GM18520 (cell line): ENCODE data around the gene HECTD3.

ENCODE experiments used
- ATAC-seq: cut with Tn5 transposase; IDR thresholded peaks from one replicate; pipeline ENCODE4 v1.9.1; 2021; ENCODE audit not compliant: unreplicated experiment

Gene HECTD3

DNA sequence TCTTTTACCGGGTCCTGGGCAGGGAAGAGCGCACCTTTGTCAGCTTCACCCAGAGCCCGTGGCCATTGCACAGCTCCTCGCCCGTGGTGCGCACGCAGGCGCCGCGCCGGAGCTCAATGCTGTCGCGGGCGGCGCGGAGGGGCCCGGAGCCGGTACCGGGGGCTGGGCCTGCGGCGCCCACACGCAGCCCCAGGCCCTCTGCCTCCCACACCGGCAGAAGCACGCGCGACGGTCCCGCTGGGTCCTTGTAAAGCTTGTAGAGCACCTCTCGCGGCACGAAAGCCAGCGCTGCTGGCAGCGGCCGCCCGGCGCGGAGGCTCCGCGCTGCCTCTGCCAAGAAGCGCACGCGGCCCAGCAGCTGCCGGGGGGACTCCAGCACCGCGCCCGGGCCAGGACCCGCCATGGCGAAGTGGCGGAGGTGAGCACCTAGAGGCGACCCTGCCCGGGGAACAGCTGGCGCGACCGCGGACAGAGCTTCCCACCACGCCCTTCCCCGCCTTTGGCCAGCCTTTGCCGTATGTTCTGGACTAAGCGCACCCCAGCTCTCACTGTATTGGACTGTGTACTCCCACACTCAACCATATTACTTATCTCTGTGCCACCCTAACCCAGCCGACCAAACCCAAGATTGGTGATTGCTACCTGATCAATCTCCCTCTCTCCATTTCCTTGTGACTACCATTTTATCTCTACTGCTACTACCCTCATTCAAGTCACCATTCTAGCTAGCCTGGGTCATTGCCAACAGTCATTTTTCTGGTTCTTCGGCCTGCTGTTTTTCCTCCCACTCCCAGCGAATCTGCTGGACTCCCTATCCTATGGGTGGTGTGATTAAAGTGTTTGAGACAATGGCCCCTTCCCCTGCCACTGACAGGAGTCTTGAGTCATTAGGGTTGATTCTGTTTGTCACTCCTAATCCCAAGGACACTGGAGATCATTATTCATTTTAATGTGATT, at the start of gene HECTD3:
TSS of gene HECTD3 (minus strand) at position 470 of the 957 bp plus-strand sequence. CDS start at position 403, 67 bp downstream.
- ATAC-seq = peak; percentile 40

DNA sequence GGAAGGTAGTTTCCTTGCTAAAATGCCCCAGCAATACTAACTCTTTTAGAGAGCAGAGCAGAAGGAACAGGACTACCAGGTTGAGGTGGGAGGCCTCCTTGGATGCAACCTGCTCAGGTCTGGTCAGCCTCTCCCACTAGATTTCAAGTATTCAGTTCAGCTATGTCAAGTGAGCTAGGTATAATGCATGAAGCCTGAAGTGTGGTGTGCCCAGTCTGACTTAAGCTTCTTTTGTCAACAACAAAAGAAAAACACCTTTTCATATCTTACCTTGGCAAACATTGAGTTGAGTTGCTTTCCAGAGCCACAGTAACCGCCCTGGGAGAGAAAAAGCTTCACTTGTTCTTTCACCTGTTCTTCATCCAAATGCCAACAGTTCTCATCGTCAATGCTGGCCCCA, 48.7 kb upstream of the HECTD3 start:
- no peak for ATAC-seq

DNA sequence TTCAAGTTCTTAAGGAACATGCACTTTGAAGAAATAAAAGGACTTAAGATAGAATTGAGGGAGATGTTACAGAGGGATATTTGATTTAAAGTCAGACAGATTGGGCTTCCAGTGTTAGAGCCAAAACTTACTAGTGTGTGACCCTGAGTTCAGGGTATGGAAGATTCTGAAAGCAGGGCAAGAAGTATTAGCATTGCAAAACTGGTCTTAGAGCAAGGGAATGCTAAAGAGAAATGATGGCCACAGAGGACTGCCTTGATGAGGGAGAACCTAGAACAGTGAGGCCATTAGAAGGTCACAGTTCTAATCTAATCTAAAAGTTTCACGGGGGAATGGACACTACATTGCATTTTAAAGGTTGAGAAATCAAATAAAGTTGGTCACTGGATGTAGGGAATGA, 46.4 kb upstream of the HECTD3 start:
- no peak for ATAC-seq

DNA sequence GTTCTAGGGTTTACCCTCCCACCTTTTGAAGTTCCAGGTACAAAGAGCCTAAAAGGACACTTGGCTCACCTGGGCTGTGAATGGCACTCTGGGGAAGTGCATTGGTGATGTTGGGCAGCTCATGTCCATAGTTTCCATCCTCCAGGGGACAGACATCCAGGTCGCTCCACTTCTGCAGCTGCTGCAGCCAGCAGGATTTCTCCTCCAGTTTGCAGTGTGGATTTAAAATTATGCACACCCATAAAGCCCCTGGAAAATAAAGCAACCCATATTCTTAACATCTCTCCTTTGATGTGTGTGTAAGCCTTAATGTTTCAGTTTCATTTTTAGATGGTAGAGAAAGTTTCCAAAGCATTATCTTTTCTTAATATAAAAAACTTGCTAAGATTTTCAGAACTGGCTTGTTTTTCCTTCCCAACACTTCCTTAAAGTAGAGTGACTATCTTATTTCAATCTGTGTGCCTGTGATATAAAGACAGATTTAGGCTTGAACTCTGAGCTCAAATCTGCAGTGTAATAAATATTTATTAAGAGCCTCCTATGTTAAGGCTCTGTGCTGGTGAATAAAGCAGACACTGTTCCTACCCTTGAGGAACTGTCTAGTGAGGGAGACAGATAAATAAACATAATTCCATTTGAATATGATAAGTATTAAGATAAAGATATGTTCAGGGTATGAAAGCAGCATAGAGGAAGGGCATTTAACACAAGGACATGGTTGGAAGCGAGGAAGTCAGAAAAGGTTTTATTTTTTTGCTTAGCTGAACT, 40.1 kb upstream of the HECTD3 start:
- ATAC-seq = no peak

DNA sequence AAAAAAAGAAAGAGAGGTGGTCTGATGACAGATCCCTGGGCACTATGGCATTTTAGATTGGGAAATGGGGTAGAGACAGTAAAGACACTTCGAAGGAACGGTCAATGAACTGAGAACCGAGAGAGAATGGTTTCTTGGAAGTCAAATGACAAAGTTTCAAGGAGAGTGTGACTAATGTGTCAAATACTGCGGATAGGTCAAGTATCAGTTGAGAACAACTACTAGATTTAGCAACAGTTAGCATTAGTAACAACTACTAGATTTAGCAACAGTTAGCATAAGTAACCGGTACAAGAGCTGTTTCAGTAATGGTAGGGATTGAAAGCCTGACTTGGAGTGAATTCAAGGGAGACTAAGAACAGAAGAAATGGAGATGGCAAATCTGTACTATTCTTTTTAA, 35.9 kb upstream of the HECTD3 start:
- ATAC-seq = no peak

DNA sequence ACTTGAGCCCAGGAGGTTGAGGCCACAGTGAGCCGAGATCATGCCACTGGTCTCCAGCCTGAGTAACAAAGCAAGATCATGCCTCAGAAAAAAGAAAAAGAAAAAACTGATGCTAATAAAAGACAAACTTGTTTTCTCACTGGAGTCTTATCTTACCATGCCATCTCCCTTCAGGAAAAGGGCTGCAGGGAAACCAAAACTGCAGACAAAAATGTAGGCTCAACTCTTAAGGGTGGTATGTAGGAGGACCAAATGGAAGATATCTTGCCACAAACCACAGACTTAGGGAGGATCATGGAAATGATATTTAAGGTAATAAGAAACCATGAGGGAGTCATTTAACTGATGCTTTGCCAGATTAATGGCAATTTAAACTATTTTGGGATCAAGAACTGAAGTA, 33.8 kb upstream of the HECTD3 start:
- ATAC-seq = no peak

DNA sequence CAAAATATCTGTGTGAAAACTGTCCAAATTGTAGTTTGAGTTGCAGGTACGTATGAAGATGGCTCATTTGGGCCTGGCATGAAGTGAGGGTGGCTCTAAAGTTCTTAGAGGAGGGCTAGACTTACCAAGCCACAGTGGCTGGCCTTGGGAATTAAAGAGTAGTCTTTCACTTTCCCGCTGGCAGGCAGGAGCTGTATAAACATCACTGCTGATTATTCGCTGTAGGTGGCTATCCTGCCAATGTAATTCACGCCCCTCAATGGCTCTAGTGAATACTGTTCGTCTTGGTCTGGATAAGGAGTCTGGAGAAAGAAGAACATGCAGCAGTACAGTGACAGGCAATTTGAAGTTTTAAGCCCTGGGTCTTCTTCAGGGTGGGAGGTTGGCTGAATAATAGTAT, 32.0 kb upstream of the HECTD3 start:
- ATAC-seq = no peak

DNA sequence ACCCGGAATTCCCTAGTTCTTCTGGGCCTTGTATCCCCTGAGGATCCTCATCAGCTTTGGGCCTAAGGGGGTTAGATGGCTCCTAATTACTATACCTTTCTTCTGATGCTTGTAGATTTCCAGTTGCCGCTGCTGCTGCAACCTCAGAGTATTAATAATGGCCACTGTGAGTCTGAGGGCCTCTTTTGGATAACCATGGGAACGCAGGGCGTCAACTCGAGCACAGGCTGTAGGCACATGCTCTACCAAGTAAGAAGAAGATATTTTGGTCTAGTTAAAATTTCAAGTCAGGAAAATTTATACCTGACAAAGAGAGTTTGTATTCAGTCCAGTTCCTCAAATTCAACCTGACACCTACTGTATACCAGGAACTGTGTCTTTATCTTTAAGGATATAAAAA, 29.2 kb upstream of the HECTD3 start:
- ATAC-seq = no peak

DNA sequence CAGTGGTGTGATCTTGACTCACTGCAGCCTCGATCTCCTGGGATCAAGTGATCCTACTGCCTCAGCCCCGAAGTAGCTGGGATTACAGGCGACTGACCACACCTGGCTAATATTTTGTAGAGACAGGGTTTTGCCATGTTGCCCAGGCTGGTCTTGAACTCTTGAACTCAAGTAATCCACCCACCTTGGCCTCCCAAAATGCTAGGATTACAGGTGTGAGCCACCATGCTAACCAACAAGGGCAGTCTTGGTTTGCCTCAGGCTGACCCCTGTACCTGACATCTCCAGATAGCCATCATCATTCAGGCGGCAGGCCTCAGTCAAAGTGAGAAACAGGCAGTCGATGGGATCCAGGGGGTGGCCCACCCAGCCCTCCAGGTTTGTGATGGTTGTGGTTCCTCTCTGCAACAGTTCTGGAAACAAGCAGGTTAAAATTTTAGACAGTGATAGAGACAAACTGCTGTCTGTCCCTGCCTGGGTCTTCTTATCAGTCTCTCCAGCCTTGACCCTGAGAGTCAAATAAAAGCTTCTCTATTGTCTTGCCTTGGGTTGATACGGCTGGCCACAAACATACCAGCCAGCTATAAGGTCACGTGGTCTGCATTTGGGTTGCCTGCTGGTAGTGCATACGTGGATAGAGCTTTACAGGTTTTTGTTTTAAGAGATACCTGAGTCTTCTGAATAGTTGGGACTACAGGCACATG, 27.7 kb upstream of the HECTD3 start:
- no peak for ATAC-seq

DNA sequence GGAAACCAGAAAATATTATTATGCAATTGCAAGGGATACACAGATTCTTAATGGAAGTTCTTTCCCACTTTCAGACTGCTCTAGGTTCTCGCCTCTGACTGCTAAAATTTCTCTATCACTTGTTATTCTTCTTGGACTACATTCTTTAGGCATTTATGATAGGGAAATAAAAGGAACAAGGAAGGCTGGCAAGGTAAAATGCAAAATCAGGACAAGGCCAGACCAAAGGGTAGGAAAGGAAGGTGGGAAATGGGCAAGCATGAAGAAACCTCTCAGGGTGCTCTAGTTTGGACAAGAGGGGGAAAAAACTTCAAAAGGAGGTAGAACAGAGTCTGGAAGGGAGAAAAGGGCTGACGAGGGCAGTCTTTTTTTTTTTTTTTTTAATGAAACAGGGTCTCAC, 27.1 kb upstream of the HECTD3 start:
- ATAC-seq = no peak

DNA sequence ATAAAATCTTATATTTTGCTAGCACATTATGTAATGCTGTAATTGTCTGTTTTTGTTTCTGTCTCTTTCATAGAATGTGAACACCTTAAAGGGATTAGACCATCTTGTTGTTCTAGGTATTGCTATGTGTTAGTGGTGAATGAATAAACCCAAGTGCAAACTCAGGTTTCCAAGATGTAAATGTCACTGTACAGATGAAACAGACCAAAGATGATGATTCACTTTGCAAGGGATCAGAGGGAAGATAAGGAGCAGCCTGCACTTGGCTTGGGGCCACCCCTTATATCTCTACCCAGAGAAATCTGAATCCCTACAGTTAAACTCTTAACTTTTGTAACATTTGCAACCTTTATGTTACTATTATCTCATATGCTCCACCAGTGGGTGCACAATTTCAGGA, 26.3 kb upstream of the HECTD3 start:
- ATAC-seq = no peak

DNA sequence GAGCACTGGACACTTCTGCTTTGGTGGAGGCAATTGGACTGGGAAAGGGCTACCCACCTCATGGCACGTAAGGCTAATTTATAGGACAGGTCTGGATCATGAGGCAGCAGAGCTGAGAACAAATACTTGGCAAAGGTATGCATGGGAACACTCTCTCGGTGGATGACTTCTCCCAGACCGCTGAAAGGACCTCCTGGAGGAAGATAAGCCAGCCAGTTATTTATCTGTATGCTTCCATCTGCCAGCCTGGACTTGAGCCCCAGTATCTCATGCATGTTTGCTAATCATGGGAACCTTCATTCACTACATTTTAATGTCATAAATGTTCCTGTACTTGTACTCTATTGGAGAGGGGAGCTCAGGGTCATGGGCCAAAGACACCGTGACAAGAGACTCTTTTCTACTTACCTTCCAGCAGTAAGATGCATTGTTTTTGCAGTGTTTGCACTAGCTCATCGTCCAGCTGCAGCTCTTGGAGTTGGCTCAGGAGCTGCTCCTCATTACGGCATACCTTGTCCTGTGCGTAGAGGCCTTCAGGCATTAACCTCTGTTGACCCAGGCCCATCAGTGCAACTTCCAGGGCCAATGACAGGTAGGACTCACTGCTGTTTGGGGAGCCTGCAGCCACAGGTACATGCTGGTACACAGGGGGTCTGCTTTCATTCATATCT, 24.6 kb upstream of the HECTD3 start:
- ATAC-seq = no peak

DNA sequence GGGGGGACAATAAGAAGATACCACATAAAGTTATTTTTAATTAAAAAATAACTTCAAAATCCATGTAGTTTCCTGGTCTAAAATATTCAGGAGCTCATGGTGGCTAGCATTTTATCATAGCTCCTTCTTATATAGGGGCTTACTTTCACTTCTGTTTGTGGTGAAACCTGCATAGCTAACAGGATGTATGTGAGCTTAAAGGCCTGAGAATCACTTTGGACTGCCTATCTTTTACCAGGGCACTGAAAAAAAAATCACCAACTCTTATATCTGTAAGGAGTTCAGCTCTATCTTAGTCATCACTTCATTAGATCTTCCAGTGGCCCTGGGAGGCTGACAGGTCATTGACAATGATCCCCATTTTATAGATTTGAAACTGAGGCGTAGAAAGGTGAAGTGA, 22.2 kb upstream of the HECTD3 start:
- ATAC-seq = no peak

DNA sequence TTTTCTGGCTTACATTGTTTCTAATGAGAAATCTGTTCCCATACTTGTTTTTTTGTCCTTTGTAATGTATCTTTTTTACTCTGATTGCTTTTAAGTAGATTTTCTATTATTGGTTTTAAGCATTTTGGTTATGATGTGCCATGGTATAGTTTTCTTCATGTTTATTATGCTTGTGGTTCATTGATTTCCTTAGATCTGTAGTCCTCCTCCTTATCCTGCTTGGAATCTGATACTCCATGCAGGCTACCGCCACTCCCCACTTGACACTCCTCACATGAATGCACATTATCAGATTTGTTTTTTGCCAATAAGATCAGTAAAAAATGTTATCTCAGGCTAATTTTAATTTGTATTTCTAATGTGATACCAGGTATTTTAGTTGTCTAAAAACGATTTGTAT, 21.7 kb upstream of the HECTD3 start:
- no peak for ATAC-seq

DNA sequence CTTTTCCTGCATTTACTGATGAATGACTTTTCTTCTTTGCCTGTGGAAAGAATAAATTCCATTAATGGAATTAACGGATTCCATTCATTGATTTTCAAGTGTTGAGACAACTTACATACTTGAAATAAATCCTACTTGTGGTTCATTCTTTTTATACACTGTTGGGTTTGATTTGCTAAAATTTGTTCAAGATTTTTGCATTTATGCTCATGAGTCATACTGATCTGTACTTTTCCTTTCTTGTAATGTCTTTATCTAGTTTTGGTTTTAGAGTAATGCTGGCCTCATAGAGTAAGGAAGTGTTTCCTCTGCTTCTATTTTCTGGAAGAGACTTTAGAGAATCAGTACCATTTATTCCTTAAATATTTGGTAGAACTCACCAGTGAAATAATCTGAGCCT, 15.3 kb upstream of the HECTD3 start:
- no peak for ATAC-seq

DNA sequence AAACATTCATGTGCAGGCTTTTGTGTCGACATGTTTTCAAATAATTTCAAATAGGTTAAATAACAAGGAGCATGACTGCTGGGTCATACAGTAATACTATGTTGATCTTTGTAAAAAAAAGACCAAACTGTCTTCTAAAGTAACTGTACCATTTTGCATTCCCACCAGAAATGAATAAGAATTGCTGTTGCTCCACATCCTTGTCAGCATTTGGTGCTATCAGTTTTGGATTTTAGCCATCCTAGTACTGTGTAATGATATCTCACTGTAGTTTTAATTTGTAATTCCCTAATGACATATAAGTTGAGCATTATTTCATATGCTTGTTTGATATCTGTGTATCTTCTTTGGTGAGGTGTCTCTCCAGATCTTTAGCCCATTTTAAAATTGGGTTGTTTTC, 12.5 kb upstream of the HECTD3 start:
- no peak for ATAC-seq

DNA sequence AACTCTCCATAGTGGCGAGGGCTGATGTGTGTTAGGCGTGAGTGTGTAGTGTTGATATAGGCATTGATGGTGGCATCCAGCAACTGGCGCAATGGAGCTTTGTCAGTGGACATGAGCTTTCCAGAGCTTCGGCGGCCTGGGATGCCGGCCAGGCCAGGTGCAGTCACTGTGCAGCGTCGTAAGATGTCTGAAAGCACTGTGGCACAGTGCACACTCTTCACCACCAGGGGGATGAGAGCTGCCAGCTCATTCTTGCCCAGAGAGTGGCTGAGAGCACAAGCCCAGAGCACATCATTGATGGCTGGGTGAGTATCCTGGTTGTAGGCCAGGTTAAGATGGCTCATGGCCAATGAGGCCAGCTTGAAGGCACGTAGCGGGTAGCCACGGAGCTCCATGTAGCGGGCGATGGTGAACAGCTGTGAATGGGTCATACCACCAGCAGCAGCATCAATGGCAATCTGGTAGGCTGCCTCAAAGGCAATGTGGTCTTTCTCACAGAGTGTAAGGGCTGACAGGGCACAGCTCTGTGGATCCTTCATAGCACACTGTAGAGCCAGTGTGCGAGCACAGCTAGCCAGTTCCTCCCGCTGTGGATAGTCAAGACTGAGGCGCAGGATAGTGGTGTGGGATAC, 7.6 kb upstream of the HECTD3 start:
- ATAC-seq = no peak

DNA sequence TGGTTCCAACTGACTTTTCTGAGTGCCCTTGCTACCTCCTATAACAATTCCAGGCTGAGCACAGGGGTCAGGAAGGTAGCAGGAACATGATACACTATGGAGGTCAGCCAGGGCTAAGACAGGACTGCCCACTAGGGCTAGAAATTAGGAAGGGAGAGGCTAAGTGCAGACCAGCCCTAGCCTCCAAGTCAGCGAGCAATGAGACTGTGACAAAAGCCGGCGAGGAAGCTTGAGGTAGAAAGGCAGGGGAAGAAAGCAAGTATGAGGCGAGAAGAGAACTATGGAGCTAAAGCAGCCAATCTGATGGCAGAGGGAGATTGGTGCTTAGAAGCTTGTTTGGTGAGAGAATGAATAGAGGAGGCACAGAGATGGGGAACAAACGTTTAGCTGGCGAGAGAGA, 5.6 kb upstream of the HECTD3 start:
- ATAC-seq = no peak

DNA sequence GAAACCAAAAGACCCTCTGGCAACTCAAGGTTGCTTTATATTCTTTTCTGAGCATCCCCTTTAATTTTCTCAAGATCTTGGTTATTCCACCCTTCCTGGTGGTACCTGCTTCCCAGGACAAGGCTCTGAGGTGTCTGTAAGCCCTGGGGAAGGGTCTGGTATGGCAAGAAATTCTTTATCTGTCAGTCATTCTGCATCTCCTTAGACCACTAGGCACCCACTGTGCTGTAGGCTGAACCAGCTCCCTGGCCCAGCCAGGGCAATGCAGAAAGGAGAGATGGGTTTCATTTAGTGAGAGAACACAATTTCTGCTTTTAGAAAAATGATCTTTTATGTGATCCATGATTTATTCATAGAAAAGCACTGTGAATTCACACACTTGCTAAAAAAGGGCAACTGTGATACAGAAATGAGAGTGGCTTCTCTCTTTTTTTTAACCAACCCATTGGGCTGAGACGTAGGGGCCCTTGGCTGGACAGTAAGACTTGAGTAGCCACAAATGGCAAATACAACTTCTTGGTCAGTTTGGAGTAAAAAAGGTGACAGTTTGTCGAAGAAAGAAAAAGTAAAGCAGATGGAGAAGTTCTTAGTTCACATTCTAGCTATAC, 5.1 kb upstream of the HECTD3 start:
- ATAC-seq = no peak

DNA sequence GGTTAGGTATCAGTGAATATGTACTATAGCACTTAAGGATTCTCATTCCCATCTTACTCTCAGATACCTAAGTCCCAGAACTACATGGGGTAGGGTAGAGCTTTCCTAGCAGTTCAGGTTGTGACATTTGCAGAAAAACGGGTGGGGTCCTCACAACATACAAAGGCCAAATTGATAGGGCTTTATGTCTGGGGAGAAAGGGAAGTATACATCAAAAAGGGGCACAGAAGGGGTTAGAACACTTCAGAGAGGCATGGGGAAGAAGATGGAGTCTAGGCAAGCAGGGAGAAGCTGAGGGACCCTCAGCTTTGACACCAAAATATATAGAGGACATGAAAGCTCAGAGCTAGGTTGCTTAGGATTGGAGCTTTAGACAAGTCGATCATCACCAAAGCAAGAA, 4.6 kb upstream of the HECTD3 start:
- ATAC-seq = no peak
